PC-9 (cell line): ENCODE measurements around the gene STX8. TPM values are rescaled to one million over a fixed set of nuclear protein-coding genes. Genes with fewer than 3 reads are reported as not detected.

Experiments
- BruUV-seq: library from RNA; stranded (reverse); fragments of 400-500 nt; replicated peaks from 2 replicates; lab custom pipeline; 2021; lab: Mats Ljungman, UMichigan
- CTCF ChIA-PET: fragments of 300-600 bp; sonication (Branson Sonifier 250); formaldehyde crosslinking; loops from one replicate; lab custom pipeline; 2022; ENCODE audit warnings: antibody characterized with exemption; lab: Charles Lee
- POLR2A ChIA-PET: fragments of 300-600 bp; sonication (Branson Sonifier 250); formaldehyde crosslinking; loops from one replicate; lab custom pipeline; 2022; ENCODE audit warnings: antibody characterized with exemption; ENCODE audit not compliant: unreplicated experiment; lab: Charles Lee
- DNase-seq, 2 experiments: peaks; one replicate each; pipeline versions ENCODE4 v3.0.0 to v3.0.0-alpha.2; 2015 to 2022; ENCODE audit warnings: mixed read lengths in 1 of 2
- H2AFZ ChIP-seq: fragments of 200-600 bp; sonication (generic); 2 replicates; pipeline ENCODE4 v1.8.1; 2017; ENCODE audit warnings: antibody characterized with exemption
- H3F3A ChIP-seq: fragments of 200-600 bp; sonication (generic); 2 replicates; pipeline ENCODE4 v1.8.1; 2017; ENCODE audit warnings: antibody characterized with exemption, mild to moderate bottlenecking, low read depth; ENCODE audit not compliant: insufficient read depth
- H3K27ac ChIP-seq: fragments of 200-600 bp; sonication (generic); 2 replicates; pipeline ENCODE4 v1.6.1; 2016; ENCODE audit warnings: mixed run types
- H3K27me3 ChIP-seq: fragments of 200-600 bp; sonication (generic); 2 replicates; pipeline ENCODE4 v1.6.1; 2016; ENCODE audit warnings: low read depth, mixed run types; ENCODE audit not compliant: insufficient read depth
- H3K36me3 ChIP-seq: fragments of 200-600 bp; sonication (generic); 2 replicates; pipeline ENCODE4 v1.6.1; 2016; ENCODE audit warnings: low read depth, mixed run types
- H3K4me1 ChIP-seq: fragments of 200-600 bp; sonication (generic); replicated peaks from 2 replicates; pipeline ENCODE4 v1.6.1; 2016; ENCODE audit warnings: mixed run types; ENCODE audit not compliant: insufficient read depth
- H3K4me2 ChIP-seq: fragments of 200-600 bp; sonication (generic); 2 replicates; pipeline ENCODE4 v1.6.1; 2017; ENCODE audit warnings: mixed run types
- H3K4me3 ChIP-seq: fragments of 200-600 bp; sonication (generic); 2 replicates; pipeline ENCODE4 v1.6.1; 2016; ENCODE audit warnings: mixed run types
- H3K79me2 ChIP-seq: fragments of 200-600 bp; sonication (generic); 2 replicates; pipeline ENCODE4 v1.6.1; 2017; ENCODE audit warnings: low read depth, mixed run types
- H3K9me2 ChIP-seq: fragments of 200-600 bp; sonication (generic); 2 replicates; pipeline ENCODE4 v1.8.1; 2017; ENCODE audit warnings: mild to moderate bottlenecking; ENCODE audit not compliant: insufficient read depth
- H3K9me3 ChIP-seq: fragments of 200-600 bp; sonication (generic); 2 replicates; pipeline ENCODE4 v1.8.1; 2016; ENCODE audit warnings: low read depth; ENCODE audit not compliant: insufficient read depth
- H4K20me1 ChIP-seq: fragments of 200-600 bp; sonication (generic); 2 replicates; pipeline ENCODE4 v1.8.1; 2017; ENCODE audit not compliant: insufficient read depth
- EZH2 ChIP-seq: fragments of 200-600 bp; sonication (generic); IDR thresholded peaks from 2 replicates; pipeline ENCODE4 v1.8.0; 2017; ENCODE audit warnings: antibody characterized with exemption, low read depth
- intact Hi-C: fragments of 100-400 bp; cut with micrococcal nuclease; formaldehyde crosslinking; loops from one replicate; pipeline ENCODE4 v1.10.0; 2022; ENCODE audit not compliant: unreplicated experiment
- total RNA-seq: library from RNA; stranded (reverse); gene quantifications from 2 replicates; pipeline ENCODE4 v1.2.3, GENCODE V29; 2021
- TF ChIP-seq, protein P1 (sequence below): fragments of 200-600 bp; sonication (generic); conservative IDR thresholded peaks from 2 replicates; pipeline ENCODE4 v1.6.1; 2017; ENCODE audit warnings: mixed run types, antibody characterized with exemption, mild to moderate bottlenecking, moderate library complexity

The STX8 gene
- total RNA-seq, 1 experiment from 2014 or later = 60.6 TPM

DNA sequence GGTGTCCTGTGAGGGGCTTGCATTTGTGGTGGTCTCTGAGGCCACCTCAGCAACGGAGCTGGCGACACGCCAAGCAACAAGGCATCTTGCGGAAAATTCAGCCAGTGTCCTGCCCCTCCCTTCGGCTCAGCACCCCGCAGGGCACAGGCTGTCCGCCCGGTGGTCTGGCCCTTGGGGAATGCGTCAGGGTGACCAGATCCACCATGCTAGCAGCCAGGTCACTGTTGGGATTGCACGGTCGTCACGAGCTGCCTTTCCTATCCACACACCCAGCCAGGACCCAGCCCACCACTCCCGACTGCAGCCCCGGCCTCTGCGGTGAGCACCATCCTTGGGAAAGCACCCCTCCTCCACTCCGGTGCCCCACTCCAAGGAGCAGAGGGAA, 333.1 kb downstream of the STX8 start:
- Histone ChIP-seq H3K9me2 (no peaks in the 10 kb centered on the region), H3K79me2 (no peaks in the 10 kb centered on the region), H3K27ac (no peak overlapping the region), H3K4me2 (no peak overlapping the region), H3K4me1 (no peaks in the 10 kb centered on the region), H2AFZ (no peak overlapping the region), H4K20me1 (no peaks in the 10 kb centered on the region), H3K9me3 (no peaks in the 10 kb centered on the region), H3K27me3 (no peaks in the 10 kb centered on the region), H3K4me3 (no peak overlapping the region), H3F3A (no peaks in the 10 kb centered on the region), H3K36me3 (no peaks in the 10 kb centered on the region)
- no TSS peak for BruUV-seq
- DNase-seq = no peak
- ChIA-PET CTCF (no interaction called here), POLR2A (no interaction called here)
- no peak for TF ChIP-seq EZH2
- TF ChIP-seq, protein P1, sequence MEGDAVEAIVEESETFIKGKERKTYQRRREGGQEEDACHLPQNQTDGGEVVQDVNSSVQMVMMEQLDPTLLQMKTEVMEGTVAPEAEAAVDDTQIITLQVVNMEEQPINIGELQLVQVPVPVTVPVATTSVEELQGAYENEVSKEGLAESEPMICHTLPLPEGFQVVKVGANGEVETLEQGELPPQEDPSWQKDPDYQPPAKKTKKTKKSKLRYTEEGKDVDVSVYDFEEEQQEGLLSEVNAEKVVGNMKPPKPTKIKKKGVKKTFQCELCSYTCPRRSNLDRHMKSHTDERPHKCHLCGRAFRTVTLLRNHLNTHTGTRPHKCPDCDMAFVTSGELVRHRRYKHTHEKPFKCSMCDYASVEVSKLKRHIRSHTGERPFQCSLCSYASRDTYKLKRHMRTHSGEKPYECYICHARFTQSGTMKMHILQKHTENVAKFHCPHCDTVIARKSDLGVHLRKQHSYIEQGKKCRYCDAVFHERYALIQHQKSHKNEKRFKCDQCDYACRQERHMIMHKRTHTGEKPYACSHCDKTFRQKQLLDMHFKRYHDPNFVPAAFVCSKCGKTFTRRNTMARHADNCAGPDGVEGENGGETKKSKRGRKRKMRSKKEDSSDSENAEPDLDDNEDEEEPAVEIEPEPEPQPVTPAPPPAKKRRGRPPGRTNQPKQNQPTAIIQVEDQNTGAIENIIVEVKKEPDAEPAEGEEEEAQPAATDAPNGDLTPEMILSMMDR = no peak
- intact Hi-C loops = no loop called here

DNA sequence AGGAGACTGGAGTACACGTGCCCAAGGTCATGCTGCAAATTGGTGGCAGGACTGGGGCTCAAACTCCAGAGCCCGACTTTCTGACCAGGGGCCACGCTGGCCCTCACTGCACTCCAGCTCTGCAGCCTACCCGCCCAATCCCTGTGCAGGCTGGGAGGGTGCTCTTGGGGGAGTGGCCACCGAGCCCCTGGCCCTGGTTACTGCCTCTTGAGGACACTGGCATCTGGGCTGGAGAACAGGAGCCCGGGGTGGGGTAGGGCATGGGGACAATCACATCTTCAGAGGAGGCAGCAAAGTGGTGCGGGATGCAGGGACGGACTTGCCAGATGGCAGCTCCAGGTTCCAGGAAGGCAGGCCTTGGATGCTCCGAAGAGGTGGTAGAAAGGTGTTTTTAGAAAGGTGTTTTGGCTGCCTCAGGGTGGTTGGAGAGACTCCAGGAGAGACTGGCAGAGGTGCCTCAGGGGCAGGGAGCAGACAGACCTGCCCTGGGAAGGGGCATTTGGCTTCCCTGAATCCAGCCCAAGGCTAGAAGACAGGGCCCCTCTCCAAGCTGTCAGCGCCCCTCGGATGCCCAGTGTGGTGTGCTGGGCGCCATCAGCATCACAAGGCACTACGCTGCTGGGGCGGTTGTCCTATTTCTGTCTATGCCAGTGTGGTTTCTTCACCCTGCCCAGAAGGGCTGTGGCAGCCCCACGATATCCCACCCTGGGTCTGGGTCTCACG, 333.7 kb downstream of the STX8 start:
- no peaks in the 10 kb centered on the region for H3F3A ChIP-seq
- no peaks in the 10 kb centered on the region for H3K79me2 ChIP-seq
- intact Hi-C loops = no loop called here
- no peaks in the 10 kb centered on the region for H3K9me3 ChIP-seq
- no peaks in the 10 kb centered on the region for H3K4me1 ChIP-seq
- no peaks in the 10 kb centered on the region for H3K36me3 ChIP-seq
- no peaks in the 10 kb centered on the region for H3K9me2 ChIP-seq
- no peak overlapping the region for H3K4me3 ChIP-seq
- H3K27me3 ChIP-seq = no peaks in the 10 kb centered on the region
- H3K4me2 ChIP-seq = no peak overlapping the region
- ChIA-PET POLR2A (no interaction called here), CTCF (no interaction called here)
- H4K20me1 ChIP-seq = no peaks in the 10 kb centered on the region
- no peak overlapping the region for H3K27ac ChIP-seq
- no peak overlapping the region for H2AFZ ChIP-seq
- DNase-seq = no peak
- BruUV-seq = no TSS peak
- no peak for TF ChIP-seq EZH2
- TF ChIP-seq, protein P1 = no peak

DNA sequence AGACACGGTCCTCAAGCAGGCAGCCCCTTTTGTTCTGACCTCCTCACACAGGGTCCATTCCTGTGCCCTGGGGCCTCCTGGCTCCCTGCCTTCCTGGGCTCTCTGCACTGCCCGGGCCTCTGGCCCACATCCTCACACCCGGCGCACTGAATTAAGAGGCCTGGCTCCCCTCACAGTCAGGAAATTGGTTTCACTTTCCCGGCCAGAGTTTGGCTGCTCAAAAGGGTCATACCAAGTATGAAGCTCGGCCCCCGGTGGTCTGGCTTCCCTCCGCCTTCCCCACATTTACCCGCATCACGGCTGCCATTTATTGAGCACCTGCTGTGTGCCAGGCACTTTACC, 334.3 kb downstream of the STX8 start:
- Histone ChIP-seq H3K4me2 (no peak overlapping the region), H3K36me3 (no peaks in the 10 kb centered on the region), H3K79me2 (no peaks in the 10 kb centered on the region), H3K4me3 (no peak overlapping the region), H3K9me2 (no peaks in the 10 kb centered on the region), H4K20me1 (no peaks in the 10 kb centered on the region), H2AFZ (no peak overlapping the region), H3F3A (no peaks in the 10 kb centered on the region), H3K9me3 (no peaks in the 10 kb centered on the region), H3K27ac (no peak overlapping the region), H3K27me3 (no peaks in the 10 kb centered on the region), H3K4me1 (no peaks in the 10 kb centered on the region)
- ChIA-PET POLR2A (no interaction called here), CTCF (no interaction called here)
- BruUV-seq = no TSS peak
- TF ChIP-seq, protein P1 = no peak
- TF ChIP-seq EZH2 = no peak
- intact Hi-C loops = no loop called here
- DNase-seq = no peak
